Eye (tissue), 1 donor: Measurements from ENCODE around the gene SVEP1.

Experiments
- DNase-seq: peaks from one replicate; pipeline ENCODE4 v3.0.0-alpha.2; 2015

SVEP1 gene

DNA sequence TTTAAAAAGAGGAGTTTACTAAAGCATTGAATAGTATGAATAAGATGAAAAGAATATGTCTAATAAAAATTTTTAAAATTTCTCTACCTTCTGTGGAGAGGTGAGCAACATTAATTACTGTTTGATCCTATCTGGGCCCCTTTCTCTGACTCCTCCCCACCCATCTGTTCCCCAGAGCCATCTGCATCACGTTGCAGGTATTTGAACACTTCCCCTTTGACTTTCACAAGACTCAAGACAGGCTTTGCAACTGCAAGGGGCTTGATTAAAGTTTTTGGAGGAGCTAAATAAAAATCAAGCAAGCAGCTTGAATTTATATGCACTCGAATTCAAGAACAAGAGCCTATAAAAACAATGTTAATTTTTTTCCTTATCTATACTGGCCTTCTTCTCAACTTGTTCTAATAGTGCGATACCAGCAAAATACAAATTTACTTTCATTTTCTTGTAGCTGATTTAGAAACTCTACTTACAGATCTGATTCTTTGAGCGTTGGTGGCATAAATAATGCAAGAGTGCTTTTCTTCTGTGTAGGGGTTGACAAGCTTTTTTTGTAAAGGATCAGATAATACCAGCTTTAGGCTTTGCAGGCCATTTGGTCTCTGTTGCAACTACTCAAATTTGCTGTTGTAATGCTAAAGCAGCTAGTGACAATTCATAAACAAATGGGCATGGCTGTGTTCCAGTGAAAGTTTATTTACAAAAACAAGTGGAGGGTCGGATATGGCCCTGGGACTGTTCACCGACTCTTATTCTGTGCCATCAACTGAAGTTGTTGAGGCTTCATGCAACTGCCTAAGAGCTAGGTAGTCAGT lies 263.1 kb downstream of the SVEP1 start:
- DNase-seq: no peak
